NCI-H446 treated with DMSO at 0.1 percent for 48 hours (cell line): ENCODE data around the gene C14orf180.
A peak's percentile ranks its signal among the peaks of the same experiment; 100 is the strongest.

Experiments used
- DNase-seq: peaks from one replicate; lab custom pipeline; 2025; lab: John Stamatoyannopoulos, UW

Gene C14orf180

DNA sequence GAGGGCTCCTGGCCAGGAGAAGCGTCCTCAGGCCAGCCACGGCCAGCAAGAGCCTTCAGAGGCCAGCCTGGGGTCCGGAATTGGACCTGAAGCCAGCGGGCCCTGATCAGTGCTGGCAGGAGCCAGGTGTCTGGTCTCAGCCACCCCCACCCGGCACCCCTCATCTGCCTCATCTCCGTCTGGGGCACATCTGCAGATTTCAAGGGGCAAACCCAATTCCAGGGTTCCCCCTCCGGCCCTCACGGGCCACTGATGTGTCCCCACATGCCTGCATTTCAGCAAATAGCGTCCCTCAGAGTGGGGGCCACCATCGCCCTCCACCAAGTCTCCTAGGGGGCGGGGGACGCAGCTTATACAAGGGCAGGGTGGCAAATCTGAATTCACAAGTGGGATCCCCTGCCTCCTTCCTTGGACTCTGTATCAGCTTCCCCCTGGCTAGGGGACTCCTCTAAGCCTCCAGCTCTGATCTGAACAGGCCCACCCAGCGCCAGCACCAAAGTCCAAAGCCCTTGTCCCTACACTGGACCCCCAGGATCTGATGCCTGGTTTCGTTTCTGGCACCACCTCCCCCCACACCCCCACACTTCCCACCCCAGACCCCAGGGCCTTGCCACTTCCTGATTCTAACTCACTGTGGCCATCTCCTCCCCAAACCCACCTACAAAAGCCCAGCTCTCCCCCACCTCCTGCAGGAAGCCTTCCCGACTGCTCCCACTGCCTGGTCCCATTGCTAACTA is 14.9 kb downstream of the C14orf180 start:
- DNase-seq: no peak

DNA sequence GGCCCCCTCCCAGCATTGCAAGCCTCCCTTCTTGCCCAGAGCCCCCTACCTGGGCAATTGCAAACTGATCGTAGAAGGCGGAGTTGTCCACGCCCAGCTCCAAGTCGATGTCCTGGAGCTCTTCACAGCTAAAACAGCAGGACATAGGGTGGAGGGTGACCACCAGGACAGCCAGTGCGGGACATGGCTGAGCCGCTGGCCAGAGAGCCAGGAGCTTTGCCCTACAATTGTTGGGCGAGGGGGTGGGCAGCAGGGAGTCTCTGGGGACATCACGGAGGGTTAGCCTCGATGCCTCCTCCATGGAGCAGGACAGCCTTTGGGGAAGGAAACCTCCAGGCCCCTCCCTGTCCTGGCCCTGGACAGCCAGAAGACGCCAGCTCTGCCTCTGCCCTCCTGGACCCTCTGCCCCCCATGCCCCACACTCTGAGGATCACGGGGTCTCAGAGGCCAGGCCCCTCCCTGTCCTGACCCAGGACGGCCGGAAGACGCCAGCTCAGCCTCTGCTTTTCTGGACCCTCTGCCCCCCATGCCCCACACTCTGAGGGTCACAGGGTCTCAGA is 15.6 kb downstream of the C14orf180 start:
- no peak for DNase-seq

DNA sequence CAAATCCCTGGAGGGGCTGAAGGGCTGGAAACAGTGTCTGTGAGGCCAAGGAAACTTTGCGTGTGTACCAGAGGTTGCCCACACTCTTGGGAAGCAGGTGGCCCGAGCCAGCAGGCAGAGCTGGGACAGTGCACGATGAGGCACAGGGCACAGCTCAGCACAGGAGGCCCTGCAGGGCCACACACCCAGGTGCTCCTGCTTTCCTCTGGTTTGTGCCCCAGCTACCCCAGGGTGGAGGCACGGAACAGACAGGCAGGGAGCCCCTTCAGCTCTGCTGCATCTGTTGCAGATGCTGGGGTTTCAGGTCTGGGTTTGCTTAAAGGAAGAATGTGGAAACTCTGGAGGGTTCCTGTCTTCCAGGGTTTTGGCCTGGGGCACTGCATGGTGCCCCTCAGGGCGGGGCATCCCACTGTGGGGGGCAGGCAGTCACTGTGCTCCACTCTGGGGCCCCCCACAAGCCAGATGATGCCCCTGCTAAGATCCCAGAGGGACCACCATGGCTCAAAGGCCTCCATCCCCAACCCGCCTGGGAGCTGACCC is 16.4 kb downstream of the C14orf180 start:
- no peak for DNase-seq

- no peak for DNase-seq
Measured at GRCh38 chr14:104596451-104596918, 16.9 kb downstream of the C14orf180 start.

- no peak for DNase-seq
Measured at GRCh38 chr14:104596927-104597351, 17.4 kb downstream of the C14orf180 start.

GRCh38 chr14:104597576-104597975 is 18.0 kb downstream of the C14orf180 start:
- DNase-seq: no peak

- DNase-seq: peak; percentile 71
Measured at GRCh38 chr14:104598039-104598909, 18.7 kb downstream of the C14orf180 start.

DNA sequence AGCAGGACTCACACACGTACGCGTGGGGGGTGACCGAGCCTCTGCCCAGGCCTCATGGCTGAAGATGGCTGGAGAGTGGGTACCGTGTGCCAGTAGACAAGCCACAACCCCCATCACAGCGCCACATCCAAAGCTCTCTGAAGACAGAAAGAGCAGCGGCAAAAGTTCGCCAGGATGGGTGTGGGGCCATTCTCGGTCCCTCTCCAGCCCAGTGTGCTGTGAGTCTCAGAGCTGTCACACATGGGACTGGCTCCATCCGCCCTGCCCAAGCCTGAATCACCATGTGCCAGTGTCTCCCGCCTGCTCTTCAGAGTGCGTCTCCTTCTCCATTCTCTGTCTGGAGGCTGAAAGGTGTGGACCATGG is 19.3 kb downstream of the C14orf180 start:
- no peak for DNase-seq

- DNase-seq: no peak
Measured at GRCh38 chr14:104599446-104599845, 19.9 kb downstream of the C14orf180 start.

DNA sequence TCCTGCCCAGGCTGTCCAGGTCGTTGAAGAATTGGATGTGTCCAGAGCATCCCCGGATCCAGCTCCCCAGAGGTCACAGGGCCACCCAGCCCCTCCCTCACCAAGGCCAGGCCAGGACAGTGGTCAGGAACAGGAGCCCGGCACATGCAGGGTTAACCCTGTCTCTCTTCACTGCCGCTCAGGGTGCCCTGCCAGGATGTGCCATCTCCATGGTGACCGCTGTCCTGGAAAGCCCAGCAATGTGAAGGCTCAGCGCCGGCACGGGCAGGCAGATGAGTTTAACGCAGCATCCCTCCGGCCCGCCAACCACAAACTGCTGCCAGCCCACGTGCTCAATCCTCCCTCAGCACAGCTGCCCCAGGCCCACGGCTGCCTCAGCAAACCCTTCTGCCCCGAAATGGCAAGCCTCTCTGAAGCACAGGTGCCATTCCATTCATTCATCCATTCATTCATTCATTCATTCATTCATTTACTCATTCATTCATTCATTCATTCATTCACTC is 20.6 kb downstream of the C14orf180 start:
- DNase-seq: peak; percentile 95

- no peak for DNase-seq
Measured at GRCh38 chr14:104600805-104601204, 21.2 kb downstream of the C14orf180 start.

GRCh38 chr14:104601786-104602185 is 22.2 kb downstream of the C14orf180 start:
- DNase-seq: peak; percentile 96

DNA sequence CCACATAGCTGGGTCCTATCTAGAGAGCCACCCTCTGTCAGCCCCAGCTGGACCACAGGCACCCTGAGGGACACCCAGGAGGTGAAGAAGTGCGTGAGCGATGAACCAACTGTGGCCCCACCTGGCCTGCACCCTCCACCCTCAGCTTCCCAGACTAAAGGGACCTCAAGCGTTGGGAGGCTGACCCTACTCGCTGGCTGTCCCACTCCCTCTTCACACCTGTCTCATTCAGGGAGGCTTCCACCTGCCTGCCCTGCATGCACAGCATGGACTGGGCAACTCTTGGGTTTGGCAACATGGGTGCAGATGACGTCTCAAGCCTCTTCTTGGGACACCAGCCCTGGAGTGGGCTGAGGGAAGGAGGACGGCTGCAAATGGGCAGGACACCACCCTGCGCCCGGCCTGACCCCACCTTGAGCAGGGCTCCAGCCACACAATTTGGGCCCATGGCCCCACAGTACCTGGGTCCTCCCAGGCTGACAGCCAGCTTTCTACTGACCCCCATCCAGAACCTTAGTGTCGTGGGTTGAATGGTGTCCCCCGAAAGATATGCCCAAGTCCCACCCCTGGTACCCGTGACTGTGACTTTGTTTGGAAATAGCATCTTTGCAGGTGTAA is 22.9 kb downstream of the C14orf180 start:
- no peak for DNase-seq

- no peak for DNase-seq
Measured at GRCh38 chr14:104602933-104603325, 23.4 kb downstream of the C14orf180 start.

GRCh38 chr14:104603711-104604401 is 24.3 kb downstream of the C14orf180 start:
- DNase-seq: no peak

- DNase-seq: no peak
Measured at GRCh38 chr14:104604458-104605449, 25.2 kb downstream of the C14orf180 start, which contains the start of gene TMEM179. Gene TMEM179 (minus strand): TSS chr14:104604772. CDS start chr14:104604741, 31 bp downstream.

DNA sequence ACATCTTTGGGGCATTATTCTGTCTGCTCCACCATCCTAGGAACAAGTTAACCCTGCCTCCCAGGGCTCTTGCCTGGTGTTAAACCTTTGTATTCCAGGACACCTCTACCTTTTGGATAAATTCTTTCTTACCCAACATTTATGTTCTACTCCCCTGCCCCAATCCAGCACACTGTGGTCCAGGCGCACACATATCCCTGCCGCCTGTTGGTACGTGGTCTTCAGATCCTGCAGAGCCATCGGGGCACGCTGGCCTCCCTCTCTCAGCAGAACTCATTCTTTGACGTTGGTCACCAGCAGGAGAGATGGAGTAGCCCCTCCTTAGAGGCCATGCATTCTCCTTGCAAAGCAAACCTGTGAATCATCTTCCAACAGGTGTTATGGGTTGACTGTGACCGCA is 30.1 kb downstream of the C14orf180 start:
- no peak for DNase-seq

- no peak for DNase-seq
Measured at GRCh38 chr14:104610749-104611310, 31.3 kb downstream of the C14orf180 start.

DNA sequence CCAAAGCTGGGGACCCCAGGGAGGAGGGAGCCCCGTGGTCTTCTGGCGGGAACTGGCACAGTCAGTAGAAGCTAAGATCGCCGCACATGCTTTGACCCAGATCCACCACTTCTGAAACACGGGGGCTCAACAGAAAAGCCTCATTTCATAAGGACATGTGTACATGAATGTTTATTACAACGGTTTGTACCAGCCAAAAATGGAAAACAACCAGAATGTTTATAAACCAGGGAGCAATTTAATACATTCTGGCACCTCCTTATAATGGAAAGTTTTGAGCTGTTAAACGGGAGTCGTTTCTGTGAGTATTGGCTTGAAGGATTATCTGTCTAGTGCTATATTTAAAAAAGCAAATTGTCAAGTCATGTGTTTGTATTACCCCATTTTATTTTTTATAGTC is 32.3 kb downstream of the C14orf180 start:
- DNase-seq: no peak
